ENCODE results near the gene MC3R.

- TF ChIP-seq CTCF (IDR thresholded peaks at IDR 0.05; ENCODE audit: low read depth, low read length, missing input control), result no peak
- TF ChIP-seq, protein P1, sequence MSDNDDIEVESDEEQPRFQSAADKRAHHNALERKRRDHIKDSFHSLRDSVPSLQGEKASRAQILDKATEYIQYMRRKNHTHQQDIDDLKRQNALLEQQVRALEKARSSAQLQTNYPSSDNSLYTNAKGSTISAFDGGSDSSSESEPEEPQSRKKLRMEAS (IDR thresholded peaks at IDR 0.05), result no peak
- TF ChIP-seq, protein P2, sequence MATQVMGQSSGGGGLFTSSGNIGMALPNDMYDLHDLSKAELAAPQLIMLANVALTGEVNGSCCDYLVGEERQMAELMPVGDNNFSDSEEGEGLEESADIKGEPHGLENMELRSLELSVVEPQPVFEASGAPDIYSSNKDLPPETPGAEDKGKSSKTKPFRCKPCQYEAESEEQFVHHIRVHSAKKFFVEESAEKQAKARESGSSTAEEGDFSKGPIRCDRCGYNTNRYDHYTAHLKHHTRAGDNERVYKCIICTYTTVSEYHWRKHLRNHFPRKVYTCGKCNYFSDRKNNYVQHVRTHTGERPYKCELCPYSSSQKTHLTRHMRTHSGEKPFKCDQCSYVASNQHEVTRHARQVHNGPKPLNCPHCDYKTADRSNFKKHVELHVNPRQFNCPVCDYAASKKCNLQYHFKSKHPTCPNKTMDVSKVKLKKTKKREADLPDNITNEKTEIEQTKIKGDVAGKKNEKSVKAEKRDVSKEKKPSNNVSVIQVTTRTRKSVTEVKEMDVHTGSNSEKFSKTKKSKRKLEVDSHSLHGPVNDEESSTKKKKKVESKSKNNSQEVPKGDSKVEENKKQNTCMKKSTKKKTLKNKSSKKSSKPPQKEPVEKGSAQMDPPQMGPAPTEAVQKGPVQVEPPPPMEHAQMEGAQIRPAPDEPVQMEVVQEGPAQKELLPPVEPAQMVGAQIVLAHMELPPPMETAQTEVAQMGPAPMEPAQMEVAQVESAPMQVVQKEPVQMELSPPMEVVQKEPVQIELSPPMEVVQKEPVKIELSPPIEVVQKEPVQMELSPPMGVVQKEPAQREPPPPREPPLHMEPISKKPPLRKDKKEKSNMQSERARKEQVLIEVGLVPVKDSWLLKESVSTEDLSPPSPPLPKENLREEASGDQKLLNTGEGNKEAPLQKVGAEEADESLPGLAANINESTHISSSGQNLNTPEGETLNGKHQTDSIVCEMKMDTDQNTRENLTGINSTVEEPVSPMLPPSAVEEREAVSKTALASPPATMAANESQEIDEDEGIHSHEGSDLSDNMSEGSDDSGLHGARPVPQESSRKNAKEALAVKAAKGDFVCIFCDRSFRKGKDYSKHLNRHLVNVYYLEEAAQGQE (IDR thresholded peaks at IDR 0.05), result no peak
Observed at GRCh38 chr20:56229812-56230211, 18.7 kb upstream of the MC3R start.
